ENCODE data around the gene LYRM4.
"Not testable (repeated sequence)": the region's sequence is repeated elsewhere in the genome, so short reads cannot be mapped to it uniquely, and the experiment has no call there.

The LYRM4 gene

GRCh38 chr6:5139828-5140771 lies 120.7 kb downstream of the LYRM4 start:
- no peak for DNase-seq

GRCh38 chr6:5138995-5139827 lies 121.5 kb downstream of the LYRM4 start:
- no peak for DNase-seq

DNA sequence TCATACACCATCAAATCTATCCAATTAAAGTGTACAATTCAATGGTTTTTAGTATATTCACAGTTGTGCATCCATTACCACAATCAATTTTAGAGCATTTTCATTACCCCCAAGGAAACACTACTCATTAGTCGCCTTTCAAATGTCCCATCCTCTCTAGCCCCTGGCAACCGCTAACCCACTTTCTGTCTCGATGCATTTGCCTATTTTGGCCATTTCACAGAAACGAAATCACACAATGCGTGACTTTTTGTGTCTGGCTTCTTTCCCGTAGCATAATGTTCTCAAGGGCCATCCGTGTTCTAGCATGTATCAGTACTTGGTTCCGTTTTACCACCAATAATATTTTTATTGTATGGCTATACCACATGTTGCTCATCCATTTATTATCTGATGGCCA lies 123.9 kb downstream of the LYRM4 start:
- no peak for DNase-seq

GRCh38 chr6:5135788-5136376 lies 124.9 kb downstream of the LYRM4 start:
- no peak for DNase-seq

- DNase-seq, result no peak
These were observed 126.8 kb downstream of the LYRM4 start for GRCh38 chr6:5133943-5134342.

DNA sequence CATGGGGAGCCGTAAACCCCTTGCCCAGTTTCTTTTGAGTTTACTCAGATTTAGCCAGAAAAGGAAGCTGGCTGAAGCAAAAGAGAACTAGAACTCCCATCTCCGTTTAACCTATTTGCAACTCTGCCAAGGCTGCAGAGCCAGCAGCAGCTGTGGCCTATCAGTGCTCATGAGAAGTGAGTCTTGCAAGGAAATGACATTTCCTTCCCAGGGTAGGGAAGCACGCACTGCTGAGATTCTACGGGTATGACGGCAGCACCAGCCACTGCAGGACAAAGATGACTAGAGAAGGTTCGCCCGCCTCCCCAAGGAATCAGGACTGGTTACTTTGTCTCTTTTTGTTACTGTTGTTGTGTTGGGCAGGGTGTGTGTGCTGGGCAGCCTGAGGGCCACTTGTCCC lies 128.0 kb downstream of the LYRM4 start:
- DNase-seq, result no peak

GRCh38 chr6:5130135-5130866 lies 130.4 kb downstream of the LYRM4 start:
- no peak for DNase-seq

GRCh38 chr6:5128351-5128750 lies 132.4 kb downstream of the LYRM4 start:
- DNase-seq, result no peak

DNA sequence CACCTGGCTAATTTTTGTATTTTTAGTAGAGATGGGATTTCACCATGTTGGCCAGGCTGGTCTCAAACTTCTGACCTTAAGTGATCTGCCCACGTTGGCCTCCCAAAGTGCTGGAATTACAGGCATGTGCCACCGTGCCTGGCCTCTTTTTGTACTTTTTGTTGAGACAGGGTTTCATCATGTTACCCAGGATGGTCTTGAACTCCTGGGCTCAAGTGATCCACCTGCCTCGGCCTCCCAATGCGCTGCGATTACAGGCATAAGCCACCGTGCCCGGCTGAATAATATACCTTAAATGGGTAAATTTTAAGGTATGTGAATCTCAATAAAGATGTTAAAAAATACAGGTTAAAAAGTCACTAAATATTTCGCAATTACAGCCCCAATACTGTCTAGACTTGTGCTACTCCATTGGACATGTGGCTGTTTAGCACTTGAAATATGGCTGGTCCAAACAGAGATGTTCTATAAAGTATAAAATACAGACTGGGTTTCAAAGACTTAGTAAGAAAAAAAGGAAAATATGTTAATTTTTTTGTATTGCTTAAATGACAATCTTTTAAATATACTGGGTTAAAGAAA lies 133.6 kb downstream of the LYRM4 start:
- no peak for DNase-seq

DNA sequence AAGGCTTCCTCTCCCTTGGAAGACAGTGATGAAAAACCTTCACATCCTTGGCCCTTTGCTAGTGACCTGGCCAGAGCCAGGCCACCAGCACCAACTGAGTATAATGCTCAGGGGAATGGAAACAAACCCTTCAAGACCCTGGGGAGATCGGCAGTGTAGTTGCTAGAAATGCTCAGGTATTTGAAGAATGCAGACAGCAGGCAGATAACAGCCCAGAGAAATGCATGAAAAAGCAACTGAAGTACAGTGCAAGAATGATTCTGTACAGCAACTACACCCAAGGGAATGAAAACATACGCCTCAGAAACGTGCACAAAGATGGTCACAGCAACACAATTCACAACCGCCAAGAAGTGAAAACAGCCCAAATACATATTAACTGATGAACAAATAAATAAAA lies 134.5 kb downstream of the LYRM4 start:
- no peak for DNase-seq

DNA sequence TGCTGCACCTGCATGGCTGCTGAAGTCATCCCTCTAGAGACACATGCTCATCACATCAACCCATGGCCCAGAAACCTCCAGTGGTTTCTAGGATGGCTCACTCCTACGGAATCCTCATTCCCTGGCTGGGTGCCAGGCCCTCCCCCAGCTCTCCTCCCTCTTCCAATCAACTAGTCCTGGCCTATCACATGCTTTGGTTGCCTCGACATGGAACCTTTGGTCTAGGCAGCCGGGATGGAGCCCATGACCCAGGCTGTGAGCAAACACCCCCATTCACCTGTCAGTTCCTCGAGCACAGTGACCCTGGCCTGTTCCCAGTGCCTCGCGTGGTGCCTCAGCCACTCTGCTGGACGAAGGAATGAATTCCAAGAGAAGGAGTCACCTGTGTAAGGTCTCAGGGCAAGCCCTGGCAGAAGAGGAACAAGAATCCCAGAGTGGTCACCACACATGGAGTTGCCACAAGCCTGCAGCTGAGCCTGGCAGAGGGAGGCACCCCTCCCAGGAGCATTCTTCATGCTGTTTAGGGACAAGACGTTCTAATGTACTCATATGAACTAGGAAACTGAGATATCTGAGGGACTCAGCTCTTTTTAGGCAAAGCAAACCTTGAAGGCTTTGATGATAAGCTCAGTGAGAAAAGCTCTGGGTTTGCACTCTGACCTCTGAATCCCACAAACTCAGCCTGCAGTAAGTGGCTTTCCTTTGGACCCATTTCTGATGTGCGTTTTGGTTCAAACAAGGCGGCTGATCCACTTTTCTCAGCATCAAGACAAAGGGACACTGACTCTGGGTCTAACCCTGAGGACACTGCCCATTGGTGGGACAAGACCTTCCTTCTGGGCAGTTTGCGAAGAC lies 135.4 kb downstream of the LYRM4 start:
- no peak for DNase-seq

DNA sequence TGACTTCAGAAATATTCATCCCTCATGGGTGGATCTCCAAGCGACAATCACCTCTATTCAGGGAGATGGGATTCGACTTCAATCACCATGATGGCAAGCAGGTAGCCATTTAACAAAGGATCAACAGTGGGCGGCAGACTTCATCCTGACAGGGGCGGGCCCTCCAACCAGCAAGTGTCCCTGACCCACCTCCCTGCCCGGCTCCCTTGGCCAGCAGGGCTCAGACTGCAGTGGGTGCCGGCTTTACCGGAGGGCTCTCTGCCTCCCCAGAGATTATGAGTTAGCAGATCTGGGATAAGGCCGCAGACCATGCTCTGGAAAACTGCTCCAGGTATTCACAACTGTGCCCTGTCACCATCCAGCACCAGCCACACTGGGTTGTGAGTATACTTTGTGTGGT lies 136.2 kb downstream of the LYRM4 start:
- DNase-seq, result no peak

- no peak for DNase-seq
These were observed 137.2 kb downstream of the LYRM4 start for GRCh38 chr6:5123296-5124143.

DNA sequence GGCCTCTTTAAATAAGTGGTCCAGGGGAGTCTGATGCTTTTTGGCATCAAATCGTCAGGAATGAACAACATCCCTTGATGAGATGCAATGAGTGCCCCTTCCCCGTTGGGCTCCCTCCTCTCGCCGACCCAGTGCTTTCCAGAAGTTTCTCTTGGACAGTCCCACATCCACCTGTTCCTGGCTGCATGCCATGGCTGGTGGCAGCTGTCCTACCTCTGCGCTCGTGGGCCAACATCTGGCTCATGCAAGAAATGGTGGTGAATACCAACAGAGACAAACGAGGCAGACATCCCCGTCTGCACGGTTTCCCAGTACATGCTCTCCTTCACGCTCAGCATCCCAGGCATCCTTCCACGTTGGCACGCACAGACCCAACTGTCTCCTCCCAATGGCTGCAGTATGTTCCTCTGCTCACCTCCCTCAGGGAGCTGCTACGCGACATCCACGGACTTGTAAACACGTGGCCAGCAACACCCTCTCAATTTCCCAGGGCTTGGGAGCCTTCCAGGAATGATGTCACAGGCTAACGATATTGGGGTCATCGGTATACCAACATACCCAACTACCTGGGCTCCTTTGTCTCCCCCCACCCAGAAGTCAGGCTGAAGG lies 138.1 kb downstream of the LYRM4 start:
- DNase-seq, result no peak

- no peak for DNase-seq
These were observed 138.8 kb downstream of the LYRM4 start for GRCh38 chr6:5121956-5122355.

DNA sequence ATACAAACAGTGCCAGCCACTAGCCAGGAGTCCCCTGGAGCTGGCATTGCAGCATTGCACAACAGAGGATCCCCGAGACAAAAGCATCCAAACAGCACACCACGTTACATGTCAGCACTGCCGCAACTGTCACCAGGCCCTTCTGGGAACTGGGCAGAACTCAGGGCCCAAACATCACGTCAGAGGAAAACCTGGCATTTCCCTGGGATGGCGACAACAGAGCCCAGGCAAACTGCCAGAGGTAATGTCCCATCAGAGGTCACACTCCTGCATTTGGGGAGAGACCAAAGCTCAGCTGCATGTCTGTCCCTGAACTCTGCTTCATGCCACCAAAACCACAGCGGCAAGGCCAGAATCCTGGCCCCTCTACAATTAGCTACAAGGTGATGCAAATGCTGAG lies 139.3 kb downstream of the LYRM4 start:
- no peak for DNase-seq

DNA sequence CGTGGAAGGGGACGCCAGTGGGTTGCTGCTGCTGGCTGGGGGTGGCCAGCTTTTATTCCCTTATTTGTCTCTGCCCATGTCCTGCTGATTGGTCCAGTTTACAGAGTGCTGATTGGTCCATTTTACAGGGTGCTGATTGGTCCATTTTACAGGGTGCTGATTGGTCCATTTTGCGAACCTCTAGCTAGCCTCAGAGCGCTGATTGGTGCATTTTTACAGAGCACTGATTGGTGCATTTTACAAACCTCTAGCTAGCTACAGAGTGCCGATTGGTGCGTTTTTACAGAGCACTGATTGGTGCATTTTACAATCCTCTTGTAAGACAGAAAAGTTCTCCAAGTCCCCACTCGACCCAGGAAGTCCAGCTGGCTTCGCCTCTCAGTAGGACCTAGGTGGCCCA lies 140.2 kb downstream of the LYRM4 start:
- not testable (repeated sequence) for DNase-seq

GRCh38 chr6:5120011-5120410 lies 140.7 kb downstream of the LYRM4 start:
- no peak for DNase-seq

GRCh38 chr6:5119090-5119951 lies 141.4 kb downstream of the LYRM4 start:
- DNase-seq, result no peak

Data from NCI-H446 treated with DMSO at 0.1 percent for 48 hours (cell line).